Activated T-helper 17 cell treated with anti-CD3 and anti-CD28 coated beads, Interleukin-2, amount 50 U/mL, for 72 hours (primary cell): ENCODE data around the gene GPR143. TPM values are rescaled to one million over a fixed set of nuclear protein-coding genes. Genes with fewer than 3 reads are reported as not detected.
"Not testable (repeated sequence)": the region's sequence is repeated elsewhere in the genome, so short reads cannot be mapped to it uniquely, and the experiment has no call there.

Source experiments
- ATAC-seq: fragments of 150-1000 bp; cut with Tn5 transposase; replicated peaks from 2 replicates; pipeline ENCODE4 v1.10.0; 2021; ENCODE audit warnings: mild to moderate bottlenecking, moderate library complexity
- H3K27ac Mint-ChIP-seq: one replicate; pipeline ENCODE4 v1.8.0; 2022; ENCODE audit warnings: mixed read lengths
- H3K27me3 Mint-ChIP-seq: one replicate; pipeline ENCODE4 v1.8.0; 2022; ENCODE audit warnings: mixed read lengths
- H3K36me3 Mint-ChIP-seq: one replicate; pipeline ENCODE4 v1.8.0; 2022; ENCODE audit warnings: low read depth, mild to moderate bottlenecking, mixed read lengths
- H3K4me1 Mint-ChIP-seq: one replicate; pipeline ENCODE4 v1.8.0; 2022; ENCODE audit warnings: mixed read lengths
- H3K4me3 Mint-ChIP-seq: one replicate; pipeline ENCODE4 v1.8.0; 2022; ENCODE audit warnings: mild to moderate bottlenecking, mixed read lengths
- H3K9me3 Mint-ChIP-seq: one replicate; pipeline ENCODE4 v1.8.0; 2022; ENCODE audit warnings: mixed read lengths
- total RNA-seq, 2 donors: library from RNA; stranded (reverse); gene quantifications; one replicate each; pipeline ENCODE4 v1.2.3, GENCODE V29; 2022

GPR143 gene
- total RNA-seq, 2 donors from 2014 or later, result not detected

- Mint-ChIP-seq H3K9me3 (no peaks in the 10 kb centered on the region), H3K4me1 (no peaks in the 10 kb centered on the region), H3K36me3 (no peaks in the 10 kb centered on the region), H3K4me3 (peak within 1 kb of the TSS; percentile 25), H3K27me3 (peaks cover 10% of the 10 kb centered on the region), H3K27ac (no peak within 1 kb of the TSS)
- ATAC-seq, result no peak
Measured at GRCh38 chrX:9785944-9786797, 20.5 kb upstream of the GPR143 start, which contains the start of gene SHROOM2. Gene SHROOM2, plus strand, starts transcription at chrX:9786429. Its CDS starts 117 bp downstream, at chrX:9786546.

- ATAC-seq, result no peak
- H3K27me3 Mint-ChIP-seq, result peaks cover 10% of the 10 kb centered on the region
Measured at GRCh38 chrX:9785254-9785943, 19.8 kb upstream of the GPR143 start.

GRCh38 chrX:9784332-9784731 is 18.7 kb upstream of the GPR143 start:
- Mint-ChIP-seq H3K27ac (no peak overlapping the region), H3K27me3 (peaks cover 8% of the 10 kb centered on the region), H3K9me3 (no peaks in the 10 kb centered on the region), H3K4me1 (no peaks in the 10 kb centered on the region), H3K4me3 (no peak overlapping the region), H3K36me3 (no peaks in the 10 kb centered on the region)
- ATAC-seq, result no peak

More at GRCh38 chrX:9785254-9785943, 19.8 kb upstream of the GPR143 start:
- H3K4me1 Mint-ChIP-seq, result no peaks in the 10 kb centered on the region
- H3K27ac Mint-ChIP-seq, result no peak overlapping the region
- no peak overlapping the region for H3K4me3 Mint-ChIP-seq
- no peaks in the 10 kb centered on the region for H3K36me3 Mint-ChIP-seq
- H3K9me3 Mint-ChIP-seq, result no peaks in the 10 kb centered on the region

- Mint-ChIP-seq H3K27ac (no peak overlapping the region), H3K4me3 (no peak overlapping the region), H3K9me3 (no peaks in the 10 kb centered on the region), H3K36me3 (no peaks in the 10 kb centered on the region), H3K4me1 (no peaks in the 10 kb centered on the region), H3K27me3 (peaks cover 8% of the 10 kb centered on the region)
- no peak for ATAC-seq
Measured at GRCh38 chrX:9781941-9782340, 16.3 kb upstream of the GPR143 start.

GRCh38 chrX:9775930-9776329 is 10.3 kb upstream of the GPR143 start:
- H3K4me1 Mint-ChIP-seq, result no peaks in the 10 kb centered on the region
- no peak overlapping the region for H3K27ac Mint-ChIP-seq
- H3K4me3 Mint-ChIP-seq, result no peak overlapping the region
- ATAC-seq, result no peak
- H3K36me3 Mint-ChIP-seq, result no peaks in the 10 kb centered on the region
- H3K27me3 Mint-ChIP-seq, result peaks cover 13% of the 10 kb centered on the region
- no peaks in the 10 kb centered on the region for H3K9me3 Mint-ChIP-seq

- H3K9me3 Mint-ChIP-seq, result no peaks in the 10 kb centered on the region
- H3K27me3 Mint-ChIP-seq, result peaks cover 5% of the 10 kb centered on the region
- no peaks in the 10 kb centered on the region for H3K4me1 Mint-ChIP-seq
- no peak for ATAC-seq
- no peaks in the 10 kb centered on the region for H3K36me3 Mint-ChIP-seq
- H3K27ac Mint-ChIP-seq, result no peak overlapping the region
- no peak overlapping the region for H3K4me3 Mint-ChIP-seq
Measured at GRCh38 chrX:9772943-9773342, 7.3 kb upstream of the GPR143 start.

- no peaks in the 10 kb centered on the region for H3K9me3 Mint-ChIP-seq
- H3K36me3 Mint-ChIP-seq, result no peaks in the 10 kb centered on the region
- ATAC-seq, result no peak
- peaks cover 6% of the 10 kb centered on the region for H3K27me3 Mint-ChIP-seq
- no peak overlapping the region for H3K27ac Mint-ChIP-seq
- no peaks in the 10 kb centered on the region for H3K4me1 Mint-ChIP-seq
- H3K4me3 Mint-ChIP-seq, result no peak overlapping the region
Measured at GRCh38 chrX:9770319-9770718, 4.7 kb upstream of the GPR143 start.

- not testable (repeated sequence) for ATAC-seq, H3K9me3 Mint-ChIP-seq, H3K36me3 Mint-ChIP-seq, H3K4me1 Mint-ChIP-seq, H3K4me3 Mint-ChIP-seq, H3K27ac Mint-ChIP-seq, H3K27me3 Mint-ChIP-seq
Measured at GRCh38 chrX:9768321-9768839, 2.7 kb upstream of the GPR143 start.

- no peak overlapping the region for H3K4me3 Mint-ChIP-seq
- no peak for ATAC-seq
- H3K36me3 Mint-ChIP-seq, result no peaks in the 10 kb centered on the region
- H3K27me3 Mint-ChIP-seq, result peaks cover 3% of the 10 kb centered on the region
- H3K9me3 Mint-ChIP-seq, result no peaks in the 10 kb centered on the region
- no peaks in the 10 kb centered on the region for H3K4me1 Mint-ChIP-seq
- no peak overlapping the region for H3K27ac Mint-ChIP-seq
Measured at GRCh38 chrX:9767375-9767774, 1.7 kb upstream of the GPR143 start.

GRCh38 chrX:9765072-9765736 is 443 bp downstream of the GPR143 start:
- Mint-ChIP-seq H3K36me3 (no peaks in the 10 kb centered on the region), H3K27ac (no peak overlapping the region), H3K4me1 (no peaks in the 10 kb centered on the region), H3K27me3 (peaks cover 6% of the 10 kb centered on the region), H3K4me3 (no peak overlapping the region), H3K9me3 (no peaks in the 10 kb centered on the region)
- no peak for ATAC-seq

- ATAC-seq, result no peak
- Mint-ChIP-seq H3K27me3 (peaks cover 4% of the 10 kb centered on the region), H3K36me3 (no peaks in the 10 kb centered on the region), H3K27ac (no peak overlapping the region), H3K4me1 (no peaks in the 10 kb centered on the region), H3K4me3 (no peak overlapping the region), H3K9me3 (no peaks in the 10 kb centered on the region)
Measured at GRCh38 chrX:9759337-9759736, 6.3 kb downstream of the GPR143 start.

- Mint-ChIP-seq H3K9me3 (no peaks in the 10 kb centered on the region), H3K4me3 (no peak overlapping the region), H3K27me3 (peaks cover 4% of the 10 kb centered on the region), H3K36me3 (no peaks in the 10 kb centered on the region), H3K4me1 (no peaks in the 10 kb centered on the region), H3K27ac (no peak overlapping the region)
- ATAC-seq, result no peak
Measured at GRCh38 chrX:9758021-9758638, 7.5 kb downstream of the GPR143 start.

- no peak overlapping the region for H3K27ac Mint-ChIP-seq
- peaks cover 4% of the 10 kb centered on the region for H3K27me3 Mint-ChIP-seq
- no peaks in the 10 kb centered on the region for H3K9me3 Mint-ChIP-seq
- no peaks in the 10 kb centered on the region for H3K4me1 Mint-ChIP-seq
- no peak overlapping the region for H3K4me3 Mint-ChIP-seq
- no peak for ATAC-seq
- H3K36me3 Mint-ChIP-seq, result no peaks in the 10 kb centered on the region
Measured at GRCh38 chrX:9757366-9757765, 8.3 kb downstream of the GPR143 start.

GRCh38 chrX:9749146-9749692 is 16.4 kb downstream of the GPR143 start:
- no peak overlapping the region for H3K27ac Mint-ChIP-seq
- no peaks in the 10 kb centered on the region for H3K36me3 Mint-ChIP-seq
- no peaks in the 10 kb centered on the region for H3K27me3 Mint-ChIP-seq
- H3K9me3 Mint-ChIP-seq, result peaks cover 4% of the 10 kb centered on the region
- H3K4me3 Mint-ChIP-seq, result no peak overlapping the region
- peaks cover 6% of the 10 kb centered on the region for H3K4me1 Mint-ChIP-seq
- no peak for ATAC-seq
